Ishikawa (cell line): ENCODE measurements around the gene ELOVL2.

Experiments
- CEBPB ChIP-seq: IDR thresholded peaks from 2 replicates; pipeline ENCODE4 v1.6.1; 2012
- CREB1 ChIP-seq: IDR thresholded peaks from 2 replicates; pipeline ENCODE4 v1.6.1; 2012; ENCODE audit warnings: low read depth
- EGR1 ChIP-seq: IDR thresholded peaks from 2 replicates; pipeline ENCODE4 v1.6.1; 2012
- EP300 ChIP-seq: IDR thresholded peaks from 2 replicates; pipeline ENCODE4 v1.6.1; 2012; ENCODE audit warnings: borderline replicate concordance
- FOXM1 ChIP-seq: IDR thresholded peaks from 2 replicates; pipeline ENCODE4 v1.6.1; 2012; ENCODE audit warnings: low read depth, borderline replicate concordance
- NFIC ChIP-seq: IDR thresholded peaks from 2 replicates; pipeline ENCODE4 v1.6.1; 2012
- RAD21 ChIP-seq: IDR thresholded peaks from 2 replicates; pipeline ENCODE4 v1.6.1; 2012; ENCODE audit warnings: low read depth
- TAF1 ChIP-seq: IDR thresholded peaks from 2 replicates; pipeline ENCODE4 v1.6.1; 2012; ENCODE audit warnings: low read depth, mild to moderate bottlenecking
- TCF12 ChIP-seq: IDR thresholded peaks from 2 replicates; pipeline ENCODE4 v1.6.1; 2012; ENCODE audit warnings: low read depth
- TEAD4 ChIP-seq: IDR thresholded peaks from 2 replicates; pipeline ENCODE4 v1.6.1; 2012
- YY1 ChIP-seq: IDR thresholded peaks from 2 replicates; pipeline ENCODE4 v1.6.1; 2012; ENCODE audit warnings: low read depth
- ZBTB7A ChIP-seq: IDR thresholded peaks from 2 replicates; pipeline ENCODE4 v1.6.1; 2012; ENCODE audit warnings: low read depth
- TF ChIP-seq, protein P1 (sequence below): IDR thresholded peaks from 2 replicates; pipeline ENCODE4 v1.6.1; 2012
- TF ChIP-seq, protein P2 (sequence below): IDR thresholded peaks from 2 replicates; pipeline ENCODE4 v1.6.1; 2012; ENCODE audit warnings: low read depth, mild to moderate bottlenecking
- TF ChIP-seq, protein P3 (sequence below): IDR thresholded peaks from 2 replicates; pipeline ENCODE4 v1.6.1; 2012

The ELOVL2 gene

DNA sequence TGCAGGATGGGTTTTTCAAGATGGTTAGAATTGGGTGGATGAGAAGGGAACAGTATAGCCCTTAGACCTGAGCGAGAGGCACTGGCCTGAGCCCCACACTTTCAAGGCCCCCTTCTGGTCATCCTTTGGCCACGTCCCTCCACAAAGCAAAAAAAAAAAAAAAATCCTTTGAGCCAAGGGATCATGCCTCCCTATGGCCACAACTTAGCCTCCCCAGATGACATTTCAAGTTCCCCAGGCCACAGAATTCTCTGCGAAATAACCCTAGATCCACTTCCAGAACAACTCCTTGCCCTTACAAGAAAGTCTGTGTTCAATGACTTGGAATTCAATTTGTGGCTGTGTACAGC is 30.4 kb downstream of the ELOVL2 start:
- TF ChIP-seq ZBTB7A (no peak), FOXM1 (no peak), CREB1 (no peak), TEAD4 (no peak), CEBPB (no peak), EGR1 (no peak), TCF12 (no peak), YY1 (no peak), NFIC (no peak), TAF1 (no peak), RAD21 (no peak)
- TF ChIP-seq, protein P1, sequence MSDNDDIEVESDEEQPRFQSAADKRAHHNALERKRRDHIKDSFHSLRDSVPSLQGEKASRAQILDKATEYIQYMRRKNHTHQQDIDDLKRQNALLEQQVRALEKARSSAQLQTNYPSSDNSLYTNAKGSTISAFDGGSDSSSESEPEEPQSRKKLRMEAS = no peak
- TF ChIP-seq, protein P2, sequence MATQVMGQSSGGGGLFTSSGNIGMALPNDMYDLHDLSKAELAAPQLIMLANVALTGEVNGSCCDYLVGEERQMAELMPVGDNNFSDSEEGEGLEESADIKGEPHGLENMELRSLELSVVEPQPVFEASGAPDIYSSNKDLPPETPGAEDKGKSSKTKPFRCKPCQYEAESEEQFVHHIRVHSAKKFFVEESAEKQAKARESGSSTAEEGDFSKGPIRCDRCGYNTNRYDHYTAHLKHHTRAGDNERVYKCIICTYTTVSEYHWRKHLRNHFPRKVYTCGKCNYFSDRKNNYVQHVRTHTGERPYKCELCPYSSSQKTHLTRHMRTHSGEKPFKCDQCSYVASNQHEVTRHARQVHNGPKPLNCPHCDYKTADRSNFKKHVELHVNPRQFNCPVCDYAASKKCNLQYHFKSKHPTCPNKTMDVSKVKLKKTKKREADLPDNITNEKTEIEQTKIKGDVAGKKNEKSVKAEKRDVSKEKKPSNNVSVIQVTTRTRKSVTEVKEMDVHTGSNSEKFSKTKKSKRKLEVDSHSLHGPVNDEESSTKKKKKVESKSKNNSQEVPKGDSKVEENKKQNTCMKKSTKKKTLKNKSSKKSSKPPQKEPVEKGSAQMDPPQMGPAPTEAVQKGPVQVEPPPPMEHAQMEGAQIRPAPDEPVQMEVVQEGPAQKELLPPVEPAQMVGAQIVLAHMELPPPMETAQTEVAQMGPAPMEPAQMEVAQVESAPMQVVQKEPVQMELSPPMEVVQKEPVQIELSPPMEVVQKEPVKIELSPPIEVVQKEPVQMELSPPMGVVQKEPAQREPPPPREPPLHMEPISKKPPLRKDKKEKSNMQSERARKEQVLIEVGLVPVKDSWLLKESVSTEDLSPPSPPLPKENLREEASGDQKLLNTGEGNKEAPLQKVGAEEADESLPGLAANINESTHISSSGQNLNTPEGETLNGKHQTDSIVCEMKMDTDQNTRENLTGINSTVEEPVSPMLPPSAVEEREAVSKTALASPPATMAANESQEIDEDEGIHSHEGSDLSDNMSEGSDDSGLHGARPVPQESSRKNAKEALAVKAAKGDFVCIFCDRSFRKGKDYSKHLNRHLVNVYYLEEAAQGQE = no peak
- TF ChIP-seq, protein P3, sequence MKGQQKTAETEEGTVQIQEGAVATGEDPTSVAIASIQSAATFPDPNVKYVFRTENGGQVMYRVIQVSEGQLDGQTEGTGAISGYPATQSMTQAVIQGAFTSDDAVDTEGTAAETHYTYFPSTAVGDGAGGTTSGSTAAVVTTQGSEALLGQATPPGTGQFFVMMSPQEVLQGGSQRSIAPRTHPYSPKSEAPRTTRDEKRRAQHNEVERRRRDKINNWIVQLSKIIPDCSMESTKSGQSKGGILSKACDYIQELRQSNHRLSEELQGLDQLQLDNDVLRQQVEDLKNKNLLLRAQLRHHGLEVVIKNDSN = no peak

DNA sequence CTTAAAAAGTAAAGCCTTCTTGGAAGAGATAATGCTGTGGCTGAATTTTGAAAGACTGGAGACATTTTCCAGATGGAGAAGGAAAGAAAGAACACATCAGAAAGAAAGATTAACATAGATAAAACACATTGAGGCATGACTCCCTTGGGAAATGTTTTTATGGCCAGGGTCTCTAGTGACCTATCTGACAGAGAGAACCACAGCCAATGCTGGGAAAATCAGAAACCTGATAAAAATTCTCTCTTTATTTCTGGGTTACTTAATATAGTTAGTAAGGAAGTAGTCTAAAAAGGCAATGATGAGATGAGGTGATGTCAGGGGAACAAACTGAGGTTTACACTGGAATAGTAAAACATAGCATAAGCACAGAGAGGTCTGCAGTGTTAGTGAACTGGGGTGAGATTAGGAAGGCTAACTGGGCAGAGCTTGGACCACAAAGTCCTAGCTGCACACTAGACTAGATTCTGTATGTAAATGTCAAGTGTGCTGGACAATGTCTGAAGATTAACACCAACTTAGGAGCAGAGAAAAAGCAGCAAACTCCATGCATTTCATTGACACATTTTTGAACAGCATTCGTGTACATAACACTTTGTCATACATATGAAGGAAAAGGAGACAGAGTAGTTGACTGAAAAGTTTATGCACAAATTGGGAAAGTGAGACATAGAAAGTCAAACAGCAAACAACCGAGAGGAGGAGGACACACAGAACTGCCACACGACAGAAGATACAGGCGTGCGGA is 31.0 kb downstream of the ELOVL2 start:
- TF ChIP-seq, protein P1 = no peak
- TF ChIP-seq NFIC (no peak), TEAD4 (no peak), CEBPB (no peak), EP300 (no peak), TCF12 (no peak), FOXM1 (no peak), ZBTB7A (no peak), TAF1 (no peak), YY1 (no peak), EGR1 (no peak), RAD21 (no peak), CREB1 (no peak)
- TF ChIP-seq, protein P2 = no peak
- TF ChIP-seq, protein P3 = no peak

DNA sequence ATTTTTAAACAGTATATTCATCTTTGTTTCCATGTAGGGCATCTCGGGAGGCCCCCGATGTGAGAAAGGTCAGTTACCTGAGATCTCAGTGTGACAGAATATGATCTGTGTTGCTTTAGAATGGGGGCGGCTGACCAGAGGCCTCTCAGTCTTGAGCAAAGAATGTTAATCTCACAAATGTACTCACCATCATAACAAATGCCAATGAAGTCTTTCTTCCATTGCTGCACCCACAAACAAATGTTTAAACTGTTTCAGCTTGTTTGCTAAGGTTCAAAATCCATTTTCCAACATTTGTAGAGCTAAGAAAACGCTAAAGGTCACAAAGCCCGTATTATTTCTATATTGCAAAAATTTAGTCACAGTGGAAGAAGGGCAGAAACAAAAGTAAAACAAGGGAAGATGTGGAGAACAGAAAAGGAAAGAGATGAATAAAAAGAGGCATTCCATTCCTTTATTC is 31.8 kb downstream of the ELOVL2 start:
- TF ChIP-seq EP300 (no peak), ZBTB7A (no peak), TEAD4 (no peak), NFIC (no peak), YY1 (no peak), RAD21 (no peak)

DNA sequence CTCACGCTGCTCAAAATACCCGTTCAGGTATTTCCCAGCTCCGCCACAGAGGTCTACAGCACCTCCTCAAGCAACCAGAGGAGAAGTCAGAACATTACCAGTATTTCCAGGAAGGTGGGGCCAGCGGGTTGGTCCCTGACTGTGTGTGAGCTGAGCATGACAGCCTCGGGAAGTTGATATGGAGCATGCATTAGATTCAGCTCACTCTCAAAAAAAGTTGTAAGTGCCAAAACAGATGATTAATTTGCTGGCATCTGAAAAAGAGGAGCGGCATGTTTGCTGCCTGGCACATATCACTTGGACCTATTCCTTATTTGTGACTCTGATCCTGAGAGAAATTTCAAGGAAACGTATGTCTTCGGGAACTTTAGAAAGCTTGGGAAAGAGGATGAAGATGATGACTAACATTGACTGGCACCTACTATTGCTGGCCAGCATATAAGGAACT is 32.3 kb downstream of the ELOVL2 start:
- TF ChIP-seq CREB1 (no peak), FOXM1 (no peak), RAD21 (no peak), CEBPB (no peak), YY1 (no peak), EP300 (no peak), EGR1 (no peak), NFIC (no peak), ZBTB7A (no peak), TCF12 (no peak), TEAD4 (no peak), TAF1 (no peak)
- TF ChIP-seq, protein P1 = no peak
- TF ChIP-seq, protein P2 = no peak
- TF ChIP-seq, protein P3 = no peak
